ENCODE results near the gene KLF18.
A peak's percentile ranks its signal among the peaks of the same experiment; 100 is the strongest.
"Not testable (repeated sequence)": the region's sequence is repeated elsewhere in the genome, so short reads cannot be mapped to it uniquely, and the experiment has no call there.

KLF18 gene

DNA sequence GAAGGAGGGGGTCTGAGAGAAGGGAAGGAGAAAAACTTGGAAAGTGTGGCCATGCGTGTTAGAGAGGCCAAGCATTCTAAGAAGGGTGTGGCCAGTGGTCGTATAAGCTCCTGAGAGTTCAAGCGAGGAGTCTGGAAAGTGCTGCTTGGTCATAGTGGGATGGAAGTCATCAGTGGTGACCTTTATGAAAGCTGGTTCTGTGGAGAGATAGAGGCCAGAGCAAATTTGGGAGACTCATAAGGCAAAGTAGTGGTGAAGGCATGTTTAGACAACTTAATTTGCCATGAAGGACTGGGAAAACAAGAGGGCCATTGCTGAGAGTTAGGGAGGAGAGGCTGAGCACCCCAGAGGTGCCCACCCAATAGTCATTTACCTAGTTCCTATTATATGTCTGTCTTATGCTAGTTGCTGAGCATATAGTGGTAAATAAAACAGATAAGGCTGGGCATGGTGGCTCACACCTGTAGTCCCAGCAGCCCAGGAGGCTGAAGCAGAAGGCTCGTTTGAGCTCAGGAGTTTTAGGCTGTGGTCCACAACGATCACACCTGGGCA, 21.0 kb downstream of the KLF18 start:
- TF ChIP-seq CTCF (conservative IDR thresholded peaks at IDR 0.05; ENCODE audit: low read length): no peak
- DNase-seq (ENCODE audit: low read depth): no peak
- no peak overlapping the region for H3K4me3 ChIP-seq (ENCODE audit: low read length)

DNA sequence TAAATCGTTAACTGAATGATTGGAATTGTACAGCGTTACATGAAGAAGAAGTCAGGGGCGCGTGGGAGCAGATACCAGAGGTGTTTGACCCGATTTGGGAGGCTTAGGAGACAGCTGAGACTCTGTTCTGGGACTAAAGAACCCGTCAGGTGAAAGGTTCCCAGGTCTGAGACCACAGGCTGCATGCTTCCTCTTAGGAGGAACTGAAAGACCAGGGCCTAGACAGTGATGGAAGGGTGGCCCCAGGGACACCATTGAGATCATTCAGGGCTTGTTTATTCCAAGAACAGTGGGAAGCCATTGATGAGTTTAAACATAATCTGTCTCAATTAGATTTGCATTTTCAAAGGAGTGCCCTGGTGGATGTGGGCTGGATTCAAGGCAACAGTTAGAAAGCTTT, 21.9 kb downstream of the KLF18 start:
- no peak for TF ChIP-seq CTCF (conservative IDR thresholded peaks at IDR 0.05; ENCODE audit: low read length)
- DNase-seq (ENCODE audit: low read depth): no peak
- no peak overlapping the region for H3K4me3 ChIP-seq (ENCODE audit: low read length)

DNA sequence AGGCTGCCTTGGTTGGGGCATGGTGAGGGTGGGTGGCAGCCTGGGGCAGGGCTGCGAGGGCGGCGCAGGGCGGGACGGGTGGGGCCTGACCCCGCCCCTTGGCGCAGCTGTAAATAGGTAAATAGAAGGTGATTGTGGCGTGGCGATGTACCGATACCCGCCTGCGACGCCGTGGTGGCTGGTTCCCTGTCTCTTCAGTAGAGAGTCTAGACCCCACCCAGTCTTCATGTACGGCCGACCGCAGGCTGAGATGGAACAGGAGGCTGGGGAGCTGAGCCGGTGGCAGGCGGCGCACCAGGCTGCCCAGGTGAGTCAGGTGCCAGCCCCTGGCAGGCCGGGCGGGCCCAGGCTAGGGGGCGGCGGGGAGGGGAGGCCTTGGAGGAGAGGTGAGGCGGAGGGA, 22.7 kb downstream of the KLF18 start, which contains the start of gene KLF17:
KLF17 (plus strand) TSS at position 140 of the 400 bp plus-strand sequence; CDS start at position 227, 87 bp downstream.
- no peak for TF ChIP-seq CTCF (conservative IDR thresholded peaks at IDR 0.05; ENCODE audit: low read length)
- no peak within 1 kb of the TSS for H3K4me3 ChIP-seq (ENCODE audit: low read length)
- DNase-seq (ENCODE audit: low read depth): no peak

DNA sequence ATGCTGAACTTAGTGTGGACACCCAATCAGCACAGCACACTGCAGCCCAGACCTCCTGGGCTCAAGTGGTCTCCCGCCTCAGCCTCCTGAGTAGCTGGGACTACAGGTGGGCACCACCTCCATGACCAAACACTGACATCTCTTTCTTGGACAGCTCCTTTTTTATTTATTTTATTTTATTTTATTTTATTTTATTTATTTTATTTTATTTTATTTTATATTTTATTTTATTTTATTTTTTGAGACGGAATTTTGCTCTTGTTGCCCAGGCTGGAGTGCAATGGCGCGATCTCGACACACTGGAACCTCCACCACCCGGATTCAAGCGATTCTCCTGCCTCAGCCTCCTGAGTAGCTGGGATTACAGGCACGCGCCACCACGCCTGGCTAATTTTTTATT, 24.2 kb downstream of the KLF18 start:
- H3K4me3 ChIP-seq (ENCODE audit: low read length): not testable (repeated sequence)

DNA sequence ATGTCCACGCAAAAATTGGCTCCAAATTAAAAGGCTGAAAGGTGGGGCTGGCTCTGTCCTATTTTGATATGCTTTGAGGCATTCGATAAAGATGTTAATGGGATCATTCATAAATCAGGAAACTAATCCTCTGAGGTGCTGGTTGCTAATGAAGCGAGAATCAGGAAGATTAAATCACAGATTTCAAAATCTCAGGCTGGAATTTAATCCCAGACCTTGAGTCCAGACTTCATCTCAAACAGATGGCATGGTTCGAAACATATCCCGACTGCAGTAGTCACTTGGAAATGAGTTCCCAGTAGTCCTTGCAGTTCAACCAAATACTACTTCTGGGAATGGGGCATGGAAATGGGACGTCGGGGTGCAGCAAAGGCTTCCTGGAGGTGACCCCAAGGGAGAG, 27.3 kb downstream of the KLF18 start:
- DNase-seq (ENCODE audit: low read depth): no peak
- no peak overlapping the region for H3K4me3 ChIP-seq (ENCODE audit: low read length)
- TF ChIP-seq CTCF (conservative IDR thresholded peaks at IDR 0.05; ENCODE audit: low read length): no peak

More for the DNA sequence above, 24.2 kb downstream of the KLF18 start:
- not testable (repeated sequence) for DNase-seq (ENCODE audit: low read depth)

GRCh38 chr1:44113095-44113609, 28.3 kb downstream of the KLF18 start:
- no peak for DNase-seq (ENCODE audit: low read depth)
- TF ChIP-seq CTCF (conservative IDR thresholded peaks at IDR 0.05; ENCODE audit: low read length): no peak
- H3K4me3 ChIP-seq (ENCODE audit: low read length): no peak overlapping the region

- H3K4me3 ChIP-seq (ENCODE audit: low read length): no peak overlapping the region
- peak; percentile 21 for DNase-seq (ENCODE audit: low read depth)
- no peak for TF ChIP-seq CTCF (conservative IDR thresholded peaks at IDR 0.05; ENCODE audit: low read length)
Measured at GRCh38 chr1:44112486-44112885, 28.9 kb downstream of the KLF18 start.
